Activated CD8-positive, alpha-beta T cell treated with anti-CD3 and anti-CD28 coated beads, Interleukin-2, amount 10 ng/mL, durations not matched to agents 7 days and 5 days (primary cell): Measurements from ENCODE around the gene MRTFA. TPM values are rescaled to one million over a fixed set of nuclear protein-coding genes. Genes with fewer than 3 reads are reported as not detected.
"Not testable (repeated sequence)": the region's sequence is repeated elsewhere in the genome, so short reads cannot be mapped to it uniquely, and the experiment has no call there.

Source experiments
- ATAC-seq: fragments of 150-1000 bp; cut with Tn5 transposase; one replicate; pipeline ENCODE4 v1.10.0; 2021; ENCODE audit warnings: moderate library complexity
- CTCF ChIA-PET: fragments of 350-600 bp; sonication (Branson Sonifier 250); formaldehyde crosslinking; loops from one replicate; lab custom pipeline; 2021; ENCODE audit warnings: antibody characterized with exemption; lab: Charles Lee
- POLR2A ChIA-PET: fragments of 350-600 bp; sonication (Branson Sonifier 250); formaldehyde crosslinking; loops from one replicate; lab custom pipeline; 2021; ENCODE audit warnings: antibody characterized with exemption; lab: Charles Lee
- DNase-seq: peaks from one replicate; pipeline ENCODE4 v3.0.0-alpha.2; 2020
- H3K27ac Mint-ChIP-seq: one replicate; pipeline ENCODE4 v1.8.0; 2021; ENCODE audit warnings: mild to moderate bottlenecking, mixed read lengths
- H3K27me3 Mint-ChIP-seq: one replicate; pipeline ENCODE4 v1.8.0; 2021; ENCODE audit warnings: low read depth, mixed read lengths
- H3K36me3 Mint-ChIP-seq: one replicate; pipeline ENCODE4 v1.8.0; 2021; ENCODE audit warnings: low read depth, mixed read lengths
- H3K4me1 Mint-ChIP-seq: one replicate; pipeline ENCODE4 v1.8.0; 2021; ENCODE audit warnings: low read depth, mixed read lengths
- H3K4me3 Mint-ChIP-seq: one replicate; pipeline ENCODE4 v1.8.0; 2021; ENCODE audit warnings: mild to moderate bottlenecking, mixed read lengths
- H3K9me3 Mint-ChIP-seq: one replicate; pipeline ENCODE4 v1.8.0; 2022; ENCODE audit warnings: mixed read lengths; ENCODE audit not compliant: insufficient read depth
- total RNA-seq, 2 experiments: library from RNA; stranded (reverse); gene quantifications; one replicate each; pipeline ENCODE4 v1.2.3, GENCODE V29; 2021

MRTFA gene
- total RNA-seq, 2 experiments from 2014 or later: 65.0 to 65.1 TPM

- Mint-ChIP-seq H3K36me3 (peaks cover 6% of the 10 kb centered on the region), H3K27me3 (no peaks in the 10 kb centered on the region), H3K4me1 (peaks cover 59% of the 10 kb centered on the region), H3K27ac (peak overlapping the region; percentile 65), H3K9me3 (no peaks in the 10 kb centered on the region), H3K4me3 (peak overlapping the region; percentile 89)
- POLR2A ChIA-PET: interaction anchor here (0.6 to 5.7 kb wide), 3 partner anchors 10 to 105 kb away, joined by 3 to 41 read pairs (median 3); partner anchors contain the start of gene MRTFA
- DNase-seq (no peak), ATAC-seq (peak; percentile 17)
- CTCF ChIA-PET: interaction anchor here (0.7 to 13.2 kb wide), 12 partner anchors 7 to 367 kb away, joined by 3 to 229 read pairs (median 7); partner anchors contain the start of gene MRTFA
These were observed 104.3 kb downstream of the MRTFA start for GRCh38 chr22:40531951-40532900.

- POLR2A ChIA-PET: interaction anchor here (0.6 to 5.7 kb wide), 2 partner anchors 63 to 106 kb away, joined by 3 to 41 read pairs; partner anchors contain the start of gene MRTFA
- peaks cover 63% of the 10 kb centered on the region for H3K4me1 Mint-ChIP-seq
- not testable (repeated sequence) for H3K27me3 Mint-ChIP-seq, ATAC-seq, DNase-seq, H3K9me3 Mint-ChIP-seq, H3K36me3 Mint-ChIP-seq, H3K4me3 Mint-ChIP-seq, H3K27ac Mint-ChIP-seq
- CTCF ChIA-PET: interaction anchor here (1.1 to 13.2 kb wide), 6 partner anchors 11 to 369 kb away, joined by 4 to 229 read pairs (median 6); partner anchors contain the start of gene MRTFA
These were observed 106.1 kb downstream of the MRTFA start for GRCh38 chr22:40530391-40530790.

- ChIA-PET POLR2A (interaction anchor here (5.7 kb wide), 1 partner anchor 107 kb away, joined by 41 read pairs; the partner anchor contains the start of gene MRTFA), CTCF (interaction anchor here (1.3 to 13.2 kb wide), 2 partner anchors 116 to 369 kb away, joined by 5 to 229 read pairs; no protein-coding TSS in a partner anchor)
- Mint-ChIP-seq H3K4me3 (no peak overlapping the region), H3K36me3 (peaks cover 4% of the 10 kb centered on the region), H3K9me3 (no peaks in the 10 kb centered on the region), H3K27ac (no peak overlapping the region), H3K4me1 (peaks cover 59% of the 10 kb centered on the region), H3K27me3 (no peaks in the 10 kb centered on the region)
- no peak for DNase-seq
- ATAC-seq: no peak
These were observed 106.7 kb downstream of the MRTFA start for GRCh38 chr22:40529821-40530220.

- H3K27me3 Mint-ChIP-seq: no peaks in the 10 kb centered on the region
- peaks cover 2% of the 10 kb centered on the region for H3K36me3 Mint-ChIP-seq
- no peaks in the 10 kb centered on the region for H3K9me3 Mint-ChIP-seq
- ChIA-PET POLR2A (interaction anchor here (1.2 kb wide), 1 partner anchor 7 kb away, joined by 3 read pairs; no protein-coding TSS in a partner anchor), CTCF (interaction anchor here (1.0 to 13.2 kb wide), 4 partner anchors 7 to 118 kb away, joined by 4 to 229 read pairs (median 30); no protein-coding TSS in a partner anchor)
- no peak overlapping the region for H3K4me3 Mint-ChIP-seq
- no peak overlapping the region for H3K27ac Mint-ChIP-seq
- DNase-seq (no peak), ATAC-seq (no peak)
- peaks cover 33% of the 10 kb centered on the region for H3K4me1 Mint-ChIP-seq
These were observed 109.6 kb downstream of the MRTFA start for GRCh38 chr22:40526960-40527359.

- H3K4me3 Mint-ChIP-seq: no peak overlapping the region
- H3K36me3 Mint-ChIP-seq: peaks cover 4% of the 10 kb centered on the region
- ATAC-seq: peak; percentile 82
- peaks cover 20% of the 10 kb centered on the region for H3K4me1 Mint-ChIP-seq
- H3K27me3 Mint-ChIP-seq: no peaks in the 10 kb centered on the region
- DNase-seq: peak; percentile 79
- no peak overlapping the region for H3K27ac Mint-ChIP-seq
- ChIA-PET POLR2A (interaction anchor here (1.2 to 1.7 kb wide), 2 partner anchors 8 to 123 kb away, joined by 3 to 6 read pairs; no protein-coding TSS in a partner anchor), CTCF (interaction anchor here (0.6 to 13.2 kb wide), 21 partner anchors 9 to 374 kb away, joined by 3 to 229 read pairs (median 6); partner anchors contain the start of gene MRTFA)
- no peaks in the 10 kb centered on the region for H3K9me3 Mint-ChIP-seq
These were observed 111.2 kb downstream of the MRTFA start for GRCh38 chr22:40525250-40525884.

GRCh38 chr22:40524392-40525249 lies 111.9 kb downstream of the MRTFA start:
- ATAC-seq (no peak), DNase-seq (no peak)
- H3K27me3 Mint-ChIP-seq: no peaks in the 10 kb centered on the region
- ChIA-PET CTCF (interaction anchor here (0.6 to 13.2 kb wide), 25 partner anchors 9 to 375 kb away, joined by 3 to 229 read pairs (median 5); partner anchors contain the start of gene MRTFA), POLR2A (interaction anchor here (1.1 to 1.7 kb wide), 3 partner anchors 9 to 124 kb away, joined by 3 to 6 read pairs (median 4); no protein-coding TSS in a partner anchor)
- no peaks in the 10 kb centered on the region for H3K9me3 Mint-ChIP-seq
- peaks cover 4% of the 10 kb centered on the region for H3K36me3 Mint-ChIP-seq
- H3K27ac Mint-ChIP-seq: no peak overlapping the region
- H3K4me1 Mint-ChIP-seq: peaks cover 21% of the 10 kb centered on the region
- no peak overlapping the region for H3K4me3 Mint-ChIP-seq

GRCh38 chr22:40522141-40522540 lies 114.4 kb downstream of the MRTFA start:
- Mint-ChIP-seq H3K4me1 (peaks cover 35% of the 10 kb centered on the region), H3K27me3 (no peaks in the 10 kb centered on the region), H3K9me3 (no peaks in the 10 kb centered on the region), H3K4me3 (no peak overlapping the region), H3K27ac (no peak overlapping the region), H3K36me3 (peaks cover 11% of the 10 kb centered on the region)
- ChIA-PET POLR2A (interaction anchor here (0.6 kb wide), 1 partner anchor 11 kb away, joined by 3 read pairs; no protein-coding TSS in a partner anchor), CTCF (interaction anchor here (13.2 kb wide), 1 partner anchor 123 kb away, joined by 229 read pairs; no protein-coding TSS in a partner anchor)
- ATAC-seq (no peak), DNase-seq (no peak)

- ChIA-PET CTCF (interaction anchor here (0.7 to 2.9 kb wide), 3 partner anchors 12 to 125 kb away, joined by 3 to 27 read pairs (median 10); no protein-coding TSS in a partner anchor), POLR2A (interaction anchor here (0.6 to 1.0 kb wide), 2 partner anchors 13 to 116 kb away, joined by 3 read pairs; no protein-coding TSS in a partner anchor)
- Mint-ChIP-seq H3K27me3 (no peaks in the 10 kb centered on the region), H3K9me3 (no peaks in the 10 kb centered on the region), H3K4me3 (no peak overlapping the region), H3K4me1 (peaks cover 32% of the 10 kb centered on the region), H3K36me3 (peaks cover 11% of the 10 kb centered on the region), H3K27ac (no peak overlapping the region)
- ATAC-seq (no peak), DNase-seq (no peak)
These were observed 115.5 kb downstream of the MRTFA start for GRCh38 chr22:40521046-40521445.

GRCh38 chr22:40520562-40520961 lies 116.0 kb downstream of the MRTFA start:
- H3K4me3 Mint-ChIP-seq: no peak overlapping the region

GRCh38 chr22:40519948-40520331 lies 116.6 kb downstream of the MRTFA start:
- ATAC-seq: no peak
- H3K4me3 Mint-ChIP-seq: no peak overlapping the region
- H3K4me1 Mint-ChIP-seq: peaks cover 27% of the 10 kb centered on the region

More at GRCh38 chr22:40520562-40520961, 116.0 kb downstream of the MRTFA start:
- Mint-ChIP-seq H3K27ac (no peak overlapping the region), H3K27me3 (no peaks in the 10 kb centered on the region), H3K4me1 (peaks cover 29% of the 10 kb centered on the region), H3K36me3 (peaks cover 16% of the 10 kb centered on the region), H3K9me3 (no peaks in the 10 kb centered on the region)
- ATAC-seq: no peak
- ChIA-PET POLR2A (interaction anchor here (0.6 to 1.0 kb wide), 2 partner anchors 13 to 117 kb away, joined by 3 read pairs; no protein-coding TSS in a partner anchor), CTCF (interaction anchor here (0.7 to 2.9 kb wide), 3 partner anchors 12 to 126 kb away, joined by 3 to 27 read pairs (median 10); no protein-coding TSS in a partner anchor)
- DNase-seq: no peak

More at GRCh38 chr22:40519948-40520331, 116.6 kb downstream of the MRTFA start:
- CTCF ChIA-PET: interaction anchor here (2.6 to 2.9 kb wide), 2 partner anchors 13 to 126 kb away, joined by 10 to 27 read pairs; no protein-coding TSS in a partner anchor
- Mint-ChIP-seq H3K36me3 (peaks cover 18% of the 10 kb centered on the region), H3K27me3 (no peaks in the 10 kb centered on the region), H3K9me3 (no peaks in the 10 kb centered on the region), H3K27ac (no peak overlapping the region)
- POLR2A ChIA-PET: interaction anchor here (1.1 to 1.5 kb wide), 2 partner anchors 8 to 118 kb away, joined by 3 read pairs; no protein-coding TSS in a partner anchor
- DNase-seq: no peak
